Ectodermal cell (in vitro differentiated cells): ENCODE measurements around the gene COL6A3.

Experiments used
- H3K27ac ChIP-seq: 2 replicates; pipeline ENCODE4 v1.7.0; 2013; ENCODE audit warnings: mild to moderate bottlenecking, low read depth, low read length; ENCODE audit not compliant: insufficient read depth, poor library complexity, severe bottlenecking
- H3K27me3 ChIP-seq: 2 replicates; pipeline ENCODE4 v1.7.0; 2013; ENCODE audit warnings: mild to moderate bottlenecking, low read length; ENCODE audit not compliant: insufficient read depth, control insufficient read depth, poor library complexity, severe bottlenecking
- H3K36me3 ChIP-seq: one replicate; pipeline ENCODE4 v1.7.0; 2013; ENCODE audit warnings: low read length; ENCODE audit not compliant: control insufficient read depth, insufficient read depth
- H3K4me1 ChIP-seq: one replicate; pipeline ENCODE4 v1.7.0; 2013; ENCODE audit warnings: low read length; ENCODE audit not compliant: control insufficient read depth, insufficient read depth
- H3K4me3 ChIP-seq: 2 replicates; pipeline ENCODE4 v1.7.0; 2013; ENCODE audit warnings: low read depth, low read length, control low read depth; ENCODE audit not compliant: insufficient read depth
- H3K9me3 ChIP-seq: 2 replicates; pipeline ENCODE4 v1.7.0; 2013; ENCODE audit warnings: mild to moderate bottlenecking, low read length, moderate library complexity; ENCODE audit not compliant: control insufficient read depth
- WGBS, 2 experiments: methylation state at CpG; one replicate each; pipeline ENCODE4 v1.1.7; 2013; ENCODE audit warnings: missing lambda C conversion rate in 2 of 2; 5-methylcytosine and 5-hydroxymethylcytosine counted together

The COL6A3 gene

GRCh38 chr2:237301595-237301994, 112.4 kb downstream of the COL6A3 start:
- no peaks in the 10 kb centered on the region for H3K9me3 ChIP-seq
- H3K4me3 ChIP-seq = no peak overlapping the region
- WGBS, 2 experiments = 100% methylated on average over 1 of the region's 3 CpGs; no CpG with 5 or more reads in 1 of the 2 experiments
- no peaks in the 10 kb centered on the region for H3K4me1 ChIP-seq
- H3K27me3 ChIP-seq = no peaks in the 10 kb centered on the region
- no peak overlapping the region for H3K27ac ChIP-seq
- no peaks in the 10 kb centered on the region for H3K36me3 ChIP-seq

GRCh38 chr2:237300739-237301138, 113.2 kb downstream of the COL6A3 start:
- Histone ChIP-seq H3K4me1 (no peaks in the 10 kb centered on the region), H3K36me3 (no peaks in the 10 kb centered on the region), H3K4me3 (no peak overlapping the region), H3K27me3 (no peaks in the 10 kb centered on the region), H3K9me3 (no peaks in the 10 kb centered on the region), H3K27ac (no peak overlapping the region)
- WGBS, 2 experiments = 94 to 96% methylated on average over 5 of the region's 5 CpGs

DNA sequence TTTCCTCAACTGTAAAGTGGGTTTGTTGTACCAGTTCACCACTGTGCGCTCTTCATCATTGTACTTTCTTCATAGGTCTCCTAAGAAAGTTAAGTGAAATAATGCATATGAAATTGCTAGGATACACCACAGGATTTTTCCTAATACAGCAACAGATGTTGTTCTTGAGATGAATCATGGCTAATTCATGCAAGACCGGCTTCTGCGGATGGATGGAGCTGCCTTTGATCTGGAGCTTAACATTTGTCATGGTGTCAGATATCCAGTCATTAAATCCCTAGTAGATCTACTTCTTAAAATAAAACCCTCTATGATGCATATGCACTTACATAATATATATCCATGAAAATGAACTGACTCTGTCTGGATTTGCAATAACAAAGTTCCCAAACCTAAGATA, 114.1 kb downstream of the COL6A3 start:
- 81 to 86% methylated on average over 3 of the region's 3 CpGs for WGBS, 2 experiments
- no peaks in the 10 kb centered on the region for H3K36me3 ChIP-seq
- no peak overlapping the region for H3K27ac ChIP-seq
- no peaks in the 10 kb centered on the region for H3K4me1 ChIP-seq
- H3K27me3 ChIP-seq = no peaks in the 10 kb centered on the region
- H3K9me3 ChIP-seq = no peaks in the 10 kb centered on the region
- H3K4me3 ChIP-seq = no peak overlapping the region

GRCh38 chr2:237298151-237299118, 115.5 kb downstream of the COL6A3 start:
- Histone ChIP-seq H3K27ac (no peak overlapping the region), H3K4me3 (no peak overlapping the region), H3K36me3 (no peaks in the 10 kb centered on the region), H3K9me3 (no peaks in the 10 kb centered on the region), H3K4me1 (no peaks in the 10 kb centered on the region), H3K27me3 (no peaks in the 10 kb centered on the region)
- WGBS, 2 experiments = 94 to 96% methylated on average over 10 of the region's 10 CpGs

DNA sequence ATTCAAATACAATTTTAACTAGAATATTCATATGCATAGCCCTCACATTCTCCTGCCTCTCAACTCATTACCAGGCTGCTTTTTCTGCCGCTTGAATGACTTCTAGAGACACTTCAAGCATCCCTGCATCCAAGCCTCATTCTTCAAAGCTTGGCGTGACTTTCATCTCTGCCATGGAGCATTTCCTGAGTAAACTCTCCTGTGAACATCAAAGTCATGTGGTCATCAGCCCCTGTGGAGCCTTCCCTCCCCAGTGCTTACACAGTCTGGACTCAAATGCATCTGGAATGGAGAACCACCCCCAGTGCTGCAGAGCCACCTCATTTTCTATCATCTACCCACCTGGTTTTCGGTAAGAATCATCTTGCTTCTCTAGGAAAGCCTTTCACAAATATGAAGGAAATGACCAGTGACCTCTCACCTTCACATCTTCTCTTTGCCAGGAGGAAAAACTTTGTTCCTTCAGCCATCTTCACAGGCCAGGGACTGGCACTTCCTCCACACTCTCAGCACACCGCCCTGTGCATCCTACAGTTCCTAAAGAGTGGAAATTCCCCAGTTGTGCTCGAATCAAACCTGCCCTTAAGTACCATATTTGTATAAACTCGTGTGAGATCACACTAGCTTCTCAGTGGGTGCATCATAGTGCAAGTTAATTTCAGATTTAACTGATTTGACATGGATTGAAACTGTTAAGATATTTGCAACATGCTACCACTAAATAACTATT, 116.4 kb downstream of the COL6A3 start:
- Histone ChIP-seq H3K9me3 (no peaks in the 10 kb centered on the region), H3K27me3 (no peaks in the 10 kb centered on the region), H3K27ac (no peak overlapping the region), H3K36me3 (no peaks in the 10 kb centered on the region), H3K4me3 (no peak overlapping the region), H3K4me1 (no peaks in the 10 kb centered on the region)
- 86 to 87% methylated on average over 6 of the region's 6 CpGs for WGBS, 2 experiments

DNA sequence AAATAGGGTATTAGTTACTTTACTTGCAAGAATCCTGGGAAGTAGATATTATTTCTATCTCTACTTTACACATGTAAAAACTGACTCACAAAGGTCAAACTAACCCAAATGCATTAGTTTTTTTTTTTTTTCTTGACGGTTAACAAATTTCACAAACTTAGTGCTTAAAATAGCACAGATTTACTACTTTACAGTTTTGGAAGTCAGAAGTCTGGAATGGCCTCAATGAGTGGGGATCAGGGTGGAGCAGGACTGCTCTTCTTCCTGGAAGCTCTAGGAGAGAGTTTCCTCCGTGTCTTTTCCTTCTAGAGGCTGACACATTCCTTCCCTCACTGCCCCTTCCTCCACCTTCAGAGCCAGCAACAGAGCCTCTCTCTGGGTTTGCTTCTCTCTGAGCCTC, 117.2 kb downstream of the COL6A3 start:
- H3K27me3 ChIP-seq = no peaks in the 10 kb centered on the region
- no peaks in the 10 kb centered on the region for H3K9me3 ChIP-seq
- 64 to 72% methylated on average over 2 of the region's 2 CpGs for WGBS, 2 experiments
- no peak overlapping the region for H3K4me3 ChIP-seq
- H3K27ac ChIP-seq = no peak overlapping the region
- H3K4me1 ChIP-seq = no peaks in the 10 kb centered on the region
- H3K36me3 ChIP-seq = no peaks in the 10 kb centered on the region

DNA sequence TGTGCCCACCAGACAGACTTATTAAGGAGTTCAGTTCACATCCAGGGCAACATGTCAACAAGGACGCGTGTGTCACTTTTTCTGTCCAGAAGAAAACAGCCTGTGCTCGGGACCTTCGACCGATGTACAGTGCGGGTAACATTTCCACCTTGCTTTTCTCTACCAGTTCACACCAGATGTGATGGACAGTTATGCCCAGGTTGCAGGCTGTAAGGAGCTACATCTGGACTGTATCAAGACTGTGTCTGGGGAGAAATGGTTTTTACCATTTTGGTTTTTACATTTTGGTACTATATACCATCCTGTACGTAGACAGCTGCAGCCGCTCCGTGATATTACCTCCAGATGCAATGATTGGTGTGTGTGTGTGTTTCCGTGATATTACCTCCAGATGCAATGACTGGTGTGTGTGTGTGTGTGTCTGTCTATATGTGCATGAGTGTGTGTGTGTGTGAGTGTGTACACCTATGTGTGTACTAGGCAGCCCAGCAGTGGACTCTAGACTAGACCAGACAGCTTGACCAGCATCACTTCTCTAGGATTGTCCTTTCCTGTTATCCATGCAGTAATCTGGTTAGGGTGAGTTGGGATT, 118.0 kb downstream of the COL6A3 start:
- WGBS, 2 experiments = 97% methylated on average over 10 of the region's 10 CpGs
- H3K27ac ChIP-seq = no peak overlapping the region

GRCh38 chr2:237294460-237294859, 119.5 kb downstream of the COL6A3 start:
- H3K4me3 ChIP-seq = no peak overlapping the region
- no peaks in the 10 kb centered on the region for H3K36me3 ChIP-seq
- no peak overlapping the region for H3K27ac ChIP-seq
- H3K9me3 ChIP-seq = no peaks in the 10 kb centered on the region
- H3K27me3 ChIP-seq = no peaks in the 10 kb centered on the region
- no peaks in the 10 kb centered on the region for H3K4me1 ChIP-seq
- 95 to 96% methylated on average over 1 of the region's 1 CpG for WGBS, 2 experiments

More for the DNA sequence above, 118.0 kb downstream of the COL6A3 start:
- Histone ChIP-seq H3K4me1 (no peaks in the 10 kb centered on the region), H3K27me3 (no peaks in the 10 kb centered on the region), H3K9me3 (no peaks in the 10 kb centered on the region), H3K36me3 (no peaks in the 10 kb centered on the region), H3K4me3 (no peak overlapping the region)

DNA sequence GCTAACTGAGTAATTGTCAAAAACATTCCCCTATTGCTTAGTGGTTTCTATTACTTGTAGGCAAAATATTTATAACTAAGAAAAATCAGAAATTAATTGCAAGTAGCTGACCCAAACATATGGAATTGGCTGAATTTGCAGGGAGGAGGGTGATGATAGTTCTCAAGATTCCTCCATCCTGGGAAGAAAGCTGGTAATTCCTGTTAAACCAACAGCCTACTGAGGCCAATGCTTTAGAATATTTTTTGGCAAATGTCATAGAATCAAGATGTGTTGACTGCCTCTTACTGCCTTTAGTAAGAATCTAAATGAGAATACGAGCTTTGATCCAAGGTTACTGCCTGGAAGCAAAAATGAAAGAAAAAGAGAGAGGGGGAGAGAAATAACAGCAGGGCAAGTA, 120.0 kb downstream of the COL6A3 start:
- no peaks in the 10 kb centered on the region for H3K27me3 ChIP-seq
- no peak overlapping the region for H3K4me3 ChIP-seq
- no peaks in the 10 kb centered on the region for H3K36me3 ChIP-seq
- no peaks in the 10 kb centered on the region for H3K9me3 ChIP-seq
- no peaks in the 10 kb centered on the region for H3K4me1 ChIP-seq
- 100% methylated on average over 1 of the region's 1 CpG for WGBS, 2 experiments
- no peak overlapping the region for H3K27ac ChIP-seq
